ENCODE data around the gene AK1.

Gene AK1

DNA sequence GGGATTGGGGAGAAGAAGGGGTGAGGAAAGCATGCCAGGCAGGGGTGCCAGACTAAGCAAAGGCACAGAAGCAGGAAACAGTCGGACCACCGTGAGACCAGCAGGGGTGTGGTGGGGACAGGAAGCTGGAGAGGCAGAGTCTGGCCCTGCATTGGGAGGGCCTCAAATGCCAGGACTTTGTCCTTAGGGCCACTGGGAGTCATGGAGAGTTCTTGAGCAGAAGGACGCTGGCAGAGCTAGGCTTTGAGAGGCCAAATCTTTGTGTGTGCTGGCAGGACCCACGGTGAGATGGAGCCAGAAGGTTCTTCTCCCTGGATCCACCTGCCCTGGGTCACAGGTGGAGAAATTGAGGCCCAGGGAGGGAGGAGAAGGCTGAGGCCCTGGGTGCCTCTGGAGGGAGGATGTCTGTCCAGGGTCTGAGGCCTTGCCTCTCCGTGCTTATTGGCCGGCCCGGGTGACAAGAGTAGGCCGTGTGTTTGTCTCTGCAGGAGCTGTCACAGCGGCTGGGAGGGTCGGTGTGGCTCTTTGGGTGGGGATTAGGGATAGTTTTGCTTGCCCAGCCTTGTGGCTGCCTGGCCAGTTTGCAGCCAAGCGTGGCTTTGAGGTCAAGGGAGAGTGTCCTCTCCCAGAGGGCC, 21.3 kb downstream of the AK1 start:
- DNase-seq (ENCODE audit: low read depth): no peak
- TF ChIP-seq, protein P1, sequence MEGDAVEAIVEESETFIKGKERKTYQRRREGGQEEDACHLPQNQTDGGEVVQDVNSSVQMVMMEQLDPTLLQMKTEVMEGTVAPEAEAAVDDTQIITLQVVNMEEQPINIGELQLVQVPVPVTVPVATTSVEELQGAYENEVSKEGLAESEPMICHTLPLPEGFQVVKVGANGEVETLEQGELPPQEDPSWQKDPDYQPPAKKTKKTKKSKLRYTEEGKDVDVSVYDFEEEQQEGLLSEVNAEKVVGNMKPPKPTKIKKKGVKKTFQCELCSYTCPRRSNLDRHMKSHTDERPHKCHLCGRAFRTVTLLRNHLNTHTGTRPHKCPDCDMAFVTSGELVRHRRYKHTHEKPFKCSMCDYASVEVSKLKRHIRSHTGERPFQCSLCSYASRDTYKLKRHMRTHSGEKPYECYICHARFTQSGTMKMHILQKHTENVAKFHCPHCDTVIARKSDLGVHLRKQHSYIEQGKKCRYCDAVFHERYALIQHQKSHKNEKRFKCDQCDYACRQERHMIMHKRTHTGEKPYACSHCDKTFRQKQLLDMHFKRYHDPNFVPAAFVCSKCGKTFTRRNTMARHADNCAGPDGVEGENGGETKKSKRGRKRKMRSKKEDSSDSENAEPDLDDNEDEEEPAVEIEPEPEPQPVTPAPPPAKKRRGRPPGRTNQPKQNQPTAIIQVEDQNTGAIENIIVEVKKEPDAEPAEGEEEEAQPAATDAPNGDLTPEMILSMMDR (conservative IDR thresholded peaks at IDR 0.05; ENCODE audit: control insufficient read depth, insufficient read depth, low read depth, low read length): no peak
- H3K4me3 ChIP-seq (ENCODE audit: control insufficient read depth, low read depth, low read length): no peak overlapping the region

DNA sequence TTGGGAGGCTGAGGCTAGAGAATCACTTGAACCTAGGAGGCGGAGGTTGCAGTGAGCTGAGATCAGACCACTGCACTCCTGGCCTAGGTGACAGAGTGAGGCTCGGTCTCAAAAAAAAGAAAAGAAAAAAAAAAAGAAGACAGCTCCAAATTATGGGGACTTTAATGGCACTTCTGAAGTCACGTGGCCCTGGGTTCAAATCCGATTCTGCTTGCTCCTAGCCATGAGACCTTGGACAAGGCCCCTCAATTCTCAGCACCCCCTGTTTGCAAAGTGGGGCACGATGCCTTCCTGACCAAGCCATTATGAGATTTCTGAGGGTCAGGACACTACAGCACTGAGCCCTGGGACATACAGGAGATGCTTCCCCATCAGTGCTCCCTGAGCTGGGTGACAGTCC, 22.0 kb downstream of the AK1 start:
- TF ChIP-seq, protein P1 (conservative IDR thresholded peaks at IDR 0.05; ENCODE audit: control insufficient read depth, insufficient read depth, low read depth, low read length): no peak
- H3K4me3 ChIP-seq (ENCODE audit: control insufficient read depth, low read depth, low read length): no peak overlapping the region

DNA sequence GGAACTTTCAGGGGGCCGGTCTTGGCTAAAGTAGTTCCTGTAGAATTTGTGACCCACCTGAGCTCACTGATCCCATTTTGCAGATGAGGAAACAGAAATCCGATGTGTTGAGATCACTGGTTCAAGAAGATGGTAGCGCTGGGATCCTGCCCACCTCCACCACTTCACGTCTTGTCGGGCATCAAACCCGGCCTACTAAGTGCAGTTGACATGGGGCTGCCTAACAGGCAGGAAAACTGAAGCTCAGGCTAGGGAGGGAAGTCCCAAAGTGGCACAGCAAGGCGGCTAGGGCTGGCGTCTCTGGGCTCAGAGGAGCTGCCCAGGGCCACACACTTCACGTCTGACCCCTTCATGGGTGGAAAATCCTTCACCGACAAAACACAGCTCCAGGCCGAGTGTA, 22.5 kb downstream of the AK1 start:
- H3K4me3 ChIP-seq (ENCODE audit: control insufficient read depth, low read depth, low read length): no peak overlapping the region
- no peak for DNase-seq (ENCODE audit: low read depth)
- TF ChIP-seq, protein P1 (conservative IDR thresholded peaks at IDR 0.05; ENCODE audit: control insufficient read depth, insufficient read depth, low read depth, low read length): no peak

More for the DNA sequence above, 22.0 kb downstream of the AK1 start:
- no peak for DNase-seq (ENCODE audit: low read depth)

DNA sequence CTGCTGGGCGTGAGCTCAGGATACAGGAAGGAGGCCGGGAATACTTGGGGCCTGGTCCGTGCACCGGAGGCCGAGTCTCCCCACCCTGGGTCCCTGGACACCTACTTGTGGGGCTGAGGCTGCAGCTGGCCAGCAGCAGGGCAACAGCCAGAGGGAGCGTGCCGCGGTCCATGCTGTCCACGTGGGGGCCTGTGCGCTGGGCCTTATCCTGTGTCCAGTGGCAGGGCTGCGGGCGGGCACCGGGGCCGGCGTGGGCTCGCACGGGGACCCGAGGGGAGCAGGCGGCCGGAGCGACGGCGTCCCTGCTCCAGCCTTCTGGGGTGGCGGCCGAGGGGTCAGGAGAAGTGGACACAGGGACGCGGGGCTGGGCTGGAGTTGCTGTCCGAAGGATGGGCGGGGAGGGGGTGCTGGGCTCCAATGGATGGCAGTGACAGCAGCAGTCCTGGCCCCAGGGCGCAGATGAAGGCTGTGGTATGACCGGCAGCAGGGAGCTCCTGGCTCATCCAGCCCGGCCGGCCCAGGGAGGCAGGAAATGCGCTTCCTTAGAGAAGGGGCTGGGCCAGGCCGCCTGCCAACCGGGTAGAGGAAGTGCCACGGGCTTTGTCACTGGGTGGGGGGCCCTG, 23.2 kb downstream of the AK1 start, which contains the start of gene ENG:
TSS of gene ENG (minus strand) at position 475 of the 623 bp plus-strand sequence. CDS start at position 172, 303 bp downstream.
- peak; percentile 48 for DNase-seq (ENCODE audit: low read depth)
- peak within 1 kb of the TSS; percentile 78 for H3K4me3 ChIP-seq (ENCODE audit: control insufficient read depth, low read depth, low read length)
- TF ChIP-seq, protein P1 (conservative IDR thresholded peaks at IDR 0.05; ENCODE audit: control insufficient read depth, insufficient read depth, low read depth, low read length): no peak

DNA sequence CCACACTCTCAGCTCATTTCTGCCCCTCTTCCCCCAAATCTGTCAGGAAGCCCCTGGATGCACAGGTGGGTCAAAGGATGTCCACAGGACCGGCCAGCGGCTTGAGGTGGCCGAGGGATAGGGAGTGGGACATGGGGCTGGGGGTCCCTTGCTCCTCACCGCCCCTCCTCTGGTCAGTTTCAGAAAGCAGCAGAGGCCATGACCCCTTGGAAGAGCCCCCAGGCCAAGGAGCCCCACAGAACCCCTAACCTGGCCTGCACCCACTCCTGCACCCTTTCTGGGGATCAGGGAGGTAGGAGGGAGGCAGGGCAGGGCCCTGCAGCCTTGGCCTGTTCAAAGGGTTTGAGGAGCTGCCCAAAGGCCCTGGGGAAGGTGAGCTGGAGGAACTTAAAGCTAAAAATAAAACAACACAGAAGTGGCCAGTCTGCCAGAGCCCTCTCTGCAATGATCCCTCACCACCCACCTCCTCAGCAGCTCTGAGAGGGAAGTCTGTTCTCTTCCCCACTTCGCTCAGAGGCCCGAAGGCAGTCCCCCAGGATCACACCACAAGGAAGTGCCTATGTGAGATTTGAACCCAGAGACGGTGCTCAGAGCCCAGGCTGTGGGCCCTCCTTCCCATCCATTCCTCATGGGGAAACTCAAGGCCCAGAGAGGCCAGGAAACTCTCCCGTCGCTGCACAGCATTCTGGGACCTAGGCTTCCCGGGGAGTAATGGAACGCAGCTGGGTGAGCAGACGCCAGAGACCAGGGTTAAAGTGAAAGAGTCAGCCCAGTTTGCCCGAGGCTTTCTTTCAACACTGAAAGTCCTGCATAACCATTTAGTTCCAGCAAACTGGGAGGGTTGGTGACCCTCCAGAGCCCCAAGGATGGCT, 23.9 kb downstream of the AK1 start:
- DNase-seq (ENCODE audit: low read depth): no peak
- peak overlapping the region; percentile 78 for H3K4me3 ChIP-seq (ENCODE audit: control insufficient read depth, low read depth, low read length)
- TF ChIP-seq, protein P1 (conservative IDR thresholded peaks at IDR 0.05; ENCODE audit: control insufficient read depth, insufficient read depth, low read depth, low read length): no peak

DNA sequence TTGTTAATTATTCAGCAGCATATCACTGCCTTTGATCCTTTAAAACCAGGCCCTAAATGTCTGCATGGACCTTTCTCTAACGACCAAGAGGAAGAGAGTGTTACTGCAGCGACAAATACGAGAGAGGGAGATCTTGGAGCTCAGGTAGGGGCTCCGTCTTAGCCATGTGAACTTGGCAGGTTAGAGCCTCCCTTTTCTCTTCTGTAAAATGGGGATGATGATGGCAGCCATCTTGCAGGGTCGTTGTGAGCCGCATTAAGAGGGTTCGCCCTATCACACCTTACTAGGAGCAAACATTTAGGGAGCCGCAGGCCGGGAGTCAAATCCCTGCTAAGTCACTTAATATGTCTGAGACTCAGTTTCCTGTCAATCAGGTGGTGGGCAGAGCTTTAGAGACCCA, 24.6 kb downstream of the AK1 start:
- TF ChIP-seq, protein P1 (conservative IDR thresholded peaks at IDR 0.05; ENCODE audit: control insufficient read depth, insufficient read depth, low read depth, low read length): no peak
- no peak for DNase-seq (ENCODE audit: low read depth)
- peak overlapping the region; percentile 78 for H3K4me3 ChIP-seq (ENCODE audit: control insufficient read depth, low read depth, low read length)
